A549 treated with AZD9567 at 1 μM for 4 hours (cell line): ENCODE results near the gene TP53I11. TPM values are rescaled to one million over a fixed set of nuclear protein-coding genes. Genes with fewer than 3 reads are reported as not detected.

ENCODE experiments used
- total RNA-seq: library from RNA; stranded (reverse); fragments of 200-300 nt; extraction: Qiagen RNA extraction; gene quantifications from 5 replicates; pipeline ENCODE4 v1.2.3, GENCODE V29; 2022; ENCODE audit not compliant: insufficient read depth

The TP53I11 gene
- total RNA-seq: 39.8 to 41.6 TPM (median 40.1 TPM) in 5 replicates

GRCh38 chr11:44950625-44951476 is at the start of gene TP53I11:
TSS of gene TP53I11 (minus strand) at chr11:44950883. CDS start at chr11:44938335, 12,548 bp downstream.

Other genes with a start within 250 kb of the TP53I11 start
- gene TSPAN18, start 223.9 kb downstream of the TP53I11 start, total RNA-seq: 1.8 to 2.7 TPM (median 2.3 TPM) in 5 replicates
- gene PRDM11, start 195.8 kb upstream of the TP53I11 start, total RNA-seq: 6.5 to 7.5 TPM (median 7.0 TPM) in 5 replicates